HG03196 (cell line): ENCODE results near the gene AGBL4.

ENCODE experiments used
- ATAC-seq: cut with Tn5 transposase; IDR thresholded peaks from one replicate; pipeline ENCODE4 v1.9.1; 2021; ENCODE audit not compliant: unreplicated experiment

The AGBL4 gene

GRCh38 chr1:48568501-48568900 is 1455.3 kb downstream of the AGBL4 start:
- no peak for ATAC-seq

- ATAC-seq, result no peak
These were observed 1457.3 kb downstream of the AGBL4 start for GRCh38 chr1:48566492-48566891.

GRCh38 chr1:48563021-48563420 is 1460.7 kb downstream of the AGBL4 start:
- no peak for ATAC-seq

- no peak for ATAC-seq
These were observed 1462.3 kb downstream of the AGBL4 start for GRCh38 chr1:48561444-48561843.

GRCh38 chr1:48560577-48560976 is 1463.2 kb downstream of the AGBL4 start:
- no peak for ATAC-seq

GRCh38 chr1:48560116-48560515 is 1463.6 kb downstream of the AGBL4 start:
- no peak for ATAC-seq

GRCh38 chr1:48558366-48558765 is 1465.4 kb downstream of the AGBL4 start:
- no peak for ATAC-seq

GRCh38 chr1:48556186-48556850 is 1467.4 kb downstream of the AGBL4 start:
- no peak for ATAC-seq

- ATAC-seq, result no peak
These were observed 1468.5 kb downstream of the AGBL4 start for GRCh38 chr1:48555271-48555670.

- no peak for ATAC-seq
These were observed 1470.7 kb downstream of the AGBL4 start for GRCh38 chr1:48552903-48553606.

GRCh38 chr1:48552420-48552819 is 1471.3 kb downstream of the AGBL4 start:
- no peak for ATAC-seq

GRCh38 chr1:48548985-48549384 is 1474.8 kb downstream of the AGBL4 start:
- ATAC-seq, result no peak

- ATAC-seq, result no peak
These were observed 1476.1 kb downstream of the AGBL4 start for GRCh38 chr1:48547561-48548220.

- no peak for ATAC-seq
These were observed 1479.9 kb downstream of the AGBL4 start for GRCh38 chr1:48543854-48544253.

GRCh38 chr1:48540587-48540986 is 1483.2 kb downstream of the AGBL4 start:
- ATAC-seq, result no peak

GRCh38 chr1:48536477-48536876 is 1487.3 kb downstream of the AGBL4 start:
- no peak for ATAC-seq

- no peak for ATAC-seq
These were observed 1490.8 kb downstream of the AGBL4 start for GRCh38 chr1:48532976-48533375.

- ATAC-seq, result peak; percentile 61
These were observed 1492.9 kb downstream of the AGBL4 start for GRCh38 chr1:48530727-48531351.

GRCh38 chr1:48527051-48527450 is 1496.7 kb downstream of the AGBL4 start:
- ATAC-seq, result no peak

- ATAC-seq, result no peak
These were observed 1497.6 kb downstream of the AGBL4 start for GRCh38 chr1:48526008-48526710.

- no peak for ATAC-seq
These were observed 1498.8 kb downstream of the AGBL4 start for GRCh38 chr1:48524892-48525467.
